Measurements from ENCODE around the gene DAZL. TPM values are rescaled to one million over a fixed set of nuclear protein-coding genes. Genes with fewer than 3 reads are reported as not detected.
"Not testable (repeated sequence)": the region's sequence is repeated elsewhere in the genome, so short reads cannot be mapped to it uniquely, and the experiment has no call there.

DAZL gene, protein sequence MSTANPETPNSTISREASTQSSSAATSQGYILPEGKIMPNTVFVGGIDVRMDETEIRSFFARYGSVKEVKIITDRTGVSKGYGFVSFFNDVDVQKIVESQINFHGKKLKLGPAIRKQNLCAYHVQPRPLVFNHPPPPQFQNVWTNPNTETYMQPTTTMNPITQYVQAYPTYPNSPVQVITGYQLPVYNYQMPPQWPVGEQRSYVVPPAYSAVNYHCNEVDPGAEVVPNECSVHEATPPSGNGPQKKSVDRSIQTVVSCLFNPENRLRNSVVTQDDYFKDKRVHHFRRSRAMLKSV
- total RNA-seq (2014; rRNA removed; shearing (Covaris generic)), result not detected in 2 replicates

DNA sequence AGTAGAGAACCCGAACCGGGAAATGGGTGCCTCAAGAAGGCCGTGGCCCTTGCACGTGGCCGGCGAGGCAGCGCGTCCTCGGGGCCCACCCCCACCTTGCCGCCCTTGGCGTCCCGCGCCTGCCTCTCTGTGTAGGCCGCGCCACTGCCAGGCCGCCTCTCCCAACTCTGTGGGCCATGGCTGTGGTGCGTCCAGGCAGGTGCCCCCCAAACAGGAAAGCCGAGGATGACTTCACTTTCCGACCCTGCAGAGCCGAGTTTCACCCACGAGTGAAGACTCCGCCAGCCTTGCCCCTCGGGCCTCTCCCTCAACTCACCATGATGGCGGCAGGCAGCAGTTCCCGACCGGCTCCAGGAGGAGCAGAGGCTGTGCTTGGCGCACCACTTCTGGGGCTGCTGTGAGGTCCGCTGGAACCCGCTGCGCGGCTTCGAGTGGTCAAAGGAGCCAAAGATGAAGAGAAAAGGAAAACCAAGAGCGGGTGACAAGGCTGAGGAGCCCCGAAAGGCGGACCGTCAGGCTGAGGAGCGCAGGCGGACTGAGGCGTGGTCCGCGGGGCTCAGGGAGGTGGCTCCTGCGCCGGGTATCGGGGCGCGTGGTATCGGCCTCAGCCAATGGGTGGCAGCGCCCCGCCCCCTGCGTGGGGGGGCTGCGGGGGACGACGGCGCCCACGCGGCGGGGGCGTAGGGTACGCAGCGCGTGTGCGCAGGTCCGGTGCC lies at the start of gene DAZL:
Gene DAZL (minus strand): TSS at position 537 of the 716 bp plus-strand sequence. CDS start 218 bp downstream, at position 319.
- DNase-seq (ENCODE audit: low read depth), result no peak

GRCh38 chr3:16654976-16655375 lies 49.8 kb upstream of the DAZL start:
- DNase-seq (ENCODE audit: low read depth), result no peak

DNA sequence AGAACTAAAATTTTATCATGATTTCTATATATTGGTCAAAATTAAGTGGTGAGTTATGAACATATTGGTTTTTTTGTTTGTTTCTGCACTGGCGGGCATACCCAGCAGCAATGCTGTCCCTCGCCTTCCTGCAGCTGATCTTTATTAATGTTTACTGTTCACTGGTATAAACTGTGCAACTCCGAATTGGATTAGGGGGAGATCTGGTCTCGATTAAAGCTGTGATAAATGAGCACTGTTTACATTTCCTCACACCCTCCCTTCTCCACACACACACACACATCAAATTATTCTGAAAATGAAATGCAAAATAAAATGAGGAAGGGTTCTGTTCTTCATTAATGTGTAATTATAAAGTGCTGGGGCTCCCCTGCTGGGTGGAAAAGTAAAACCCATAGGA lies 48.5 kb upstream of the DAZL start:
- DNase-seq (ENCODE audit: low read depth), result no peak

- no peak for DNase-seq (ENCODE audit: low read depth)
Observed at GRCh38 chr3:16647668-16648067, 42.4 kb upstream of the DAZL start.

DNA sequence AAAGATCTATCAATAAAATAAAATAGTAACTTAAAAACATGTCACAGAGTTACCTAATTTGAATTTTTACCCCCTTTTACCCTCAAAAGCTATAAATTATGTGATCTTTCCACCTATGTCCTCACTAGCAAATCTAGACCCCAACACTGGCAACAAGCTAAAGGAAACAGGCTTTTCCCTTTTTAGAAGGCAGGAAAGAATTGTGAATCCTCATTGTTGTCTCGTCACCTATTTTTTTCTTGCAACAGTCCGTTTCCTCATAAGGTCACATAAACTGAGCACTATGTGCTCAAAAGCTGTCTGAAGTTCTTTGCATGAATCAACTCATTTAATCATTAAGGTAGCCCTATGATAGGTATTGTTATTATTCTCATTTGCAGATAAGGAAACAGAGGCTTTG lies 34.6 kb upstream of the DAZL start:
- no peak for DNase-seq (ENCODE audit: low read depth)

- no peak for DNase-seq (ENCODE audit: low read depth)
Observed at GRCh38 chr3:16633948-16634347, 28.7 kb upstream of the DAZL start.

DNA sequence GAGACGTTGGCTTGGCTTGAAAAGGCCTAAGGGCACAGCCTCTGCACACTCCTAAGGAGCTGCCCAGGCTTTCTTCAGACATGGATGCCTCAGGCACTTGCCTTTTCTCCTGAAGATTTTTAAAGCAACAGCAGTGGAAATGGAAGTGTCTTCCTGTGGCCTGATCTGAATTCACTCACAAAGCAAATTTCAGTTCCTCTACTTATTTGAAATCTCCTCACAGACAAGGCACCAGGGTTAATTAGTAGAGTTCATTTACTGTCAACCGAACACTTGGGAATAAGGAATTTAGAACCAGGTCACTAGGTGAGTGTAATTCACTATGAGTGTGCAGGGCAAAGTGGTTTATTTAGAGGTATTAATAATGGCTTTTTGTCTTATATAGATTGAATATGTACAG lies 27.2 kb upstream of the DAZL start:
- no peak for DNase-seq (ENCODE audit: low read depth)

DNA sequence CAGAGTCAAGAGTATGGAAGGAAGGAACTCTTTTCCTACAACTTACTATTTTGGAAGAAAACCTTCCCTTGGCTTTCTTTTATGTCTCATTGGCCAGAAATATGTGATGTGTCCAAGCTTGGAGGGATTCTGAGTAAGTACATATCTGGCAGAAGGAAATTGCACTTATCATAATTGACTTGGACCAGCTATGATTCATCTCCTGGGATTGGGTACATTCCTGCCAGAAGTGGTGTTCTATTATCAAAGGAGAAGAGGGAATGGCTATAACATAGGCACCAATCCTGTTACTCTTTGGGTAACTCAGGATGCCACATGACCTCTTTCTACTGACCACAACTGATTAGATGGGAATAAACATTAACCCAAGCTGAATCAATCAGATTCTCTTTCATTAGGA lies 13.5 kb upstream of the DAZL start:
- DNase-seq (ENCODE audit: low read depth), result peak; percentile 34

DNA sequence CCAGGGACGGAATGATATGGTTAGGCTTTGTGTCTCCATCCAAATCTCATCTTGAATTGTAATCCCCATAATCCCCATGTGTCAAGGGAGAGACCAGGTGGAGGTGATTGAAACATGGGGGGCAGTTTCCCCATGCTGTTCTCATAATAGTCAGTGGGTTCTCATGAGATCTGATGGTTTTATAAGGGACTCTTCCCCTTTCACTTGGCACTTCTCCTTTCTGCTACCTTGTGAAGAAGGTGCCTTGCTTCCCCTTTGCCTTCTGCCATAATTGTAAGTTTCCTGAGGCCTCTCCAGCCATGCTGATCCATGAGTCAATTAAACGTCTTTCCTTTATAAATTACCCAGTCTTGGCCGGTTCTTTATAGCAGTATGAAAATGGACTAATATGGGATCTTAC lies 11.9 kb upstream of the DAZL start:
- DNase-seq (ENCODE audit: low read depth), result not testable (repeated sequence)

DNA sequence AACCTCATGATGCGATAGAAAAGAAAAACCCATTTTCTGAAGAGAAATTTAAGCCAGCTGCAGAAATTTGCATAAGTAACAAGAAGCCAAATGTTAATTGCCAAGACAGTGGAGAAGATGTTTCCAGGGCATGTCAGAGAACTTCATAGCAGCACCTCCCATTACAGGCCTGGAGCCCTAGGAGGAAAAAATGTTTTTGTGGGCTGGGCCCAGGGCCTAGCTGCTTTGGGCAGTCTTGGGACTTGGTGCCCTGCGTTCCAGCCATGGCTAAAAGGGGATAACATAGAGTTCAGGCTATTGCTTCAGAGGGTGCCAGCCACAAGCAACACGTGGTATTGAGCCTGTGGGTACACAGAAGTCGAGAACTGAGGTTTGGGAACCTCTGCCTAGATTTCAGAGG lies 10.9 kb upstream of the DAZL start:
- no peak for DNase-seq (ENCODE audit: low read depth)

GRCh38 chr3:16614033-16615031 lies 9.1 kb upstream of the DAZL start:
- DNase-seq (ENCODE audit: low read depth), result no peak

GRCh38 chr3:16609927-16610580 lies 4.8 kb upstream of the DAZL start:
- no peak for DNase-seq (ENCODE audit: low read depth)

- no peak for DNase-seq (ENCODE audit: low read depth)
Observed at GRCh38 chr3:16608816-16609215, 3.6 kb upstream of the DAZL start.

- DNase-seq (ENCODE audit: low read depth), result no peak
Observed at GRCh38 chr3:16607718-16608117, 2.5 kb upstream of the DAZL start.

- peak; percentile 39 for DNase-seq (ENCODE audit: low read depth)
Observed at GRCh38 chr3:16606398-16606797, 1.2 kb upstream of the DAZL start.

DNA sequence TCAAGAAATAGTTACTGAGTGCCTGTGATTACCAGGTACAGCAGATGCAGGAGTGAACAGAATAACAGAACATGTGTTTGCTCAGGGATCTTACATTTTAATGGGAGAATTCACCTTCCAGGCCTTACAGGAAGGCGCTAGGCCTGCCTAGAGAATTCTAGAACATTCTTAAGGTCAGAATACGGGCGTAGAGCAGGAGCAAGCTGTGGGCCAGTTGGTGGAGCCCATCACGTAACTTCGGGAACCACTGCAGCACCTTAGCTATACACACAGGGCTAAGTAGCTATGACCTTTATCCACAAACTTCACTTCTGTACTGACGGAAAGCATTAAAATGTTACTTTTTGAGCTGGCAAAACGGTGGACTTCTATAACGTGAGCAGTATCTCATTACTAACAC lies 743 bp upstream of the DAZL start:
- DNase-seq (ENCODE audit: low read depth), result no peak

DNA sequence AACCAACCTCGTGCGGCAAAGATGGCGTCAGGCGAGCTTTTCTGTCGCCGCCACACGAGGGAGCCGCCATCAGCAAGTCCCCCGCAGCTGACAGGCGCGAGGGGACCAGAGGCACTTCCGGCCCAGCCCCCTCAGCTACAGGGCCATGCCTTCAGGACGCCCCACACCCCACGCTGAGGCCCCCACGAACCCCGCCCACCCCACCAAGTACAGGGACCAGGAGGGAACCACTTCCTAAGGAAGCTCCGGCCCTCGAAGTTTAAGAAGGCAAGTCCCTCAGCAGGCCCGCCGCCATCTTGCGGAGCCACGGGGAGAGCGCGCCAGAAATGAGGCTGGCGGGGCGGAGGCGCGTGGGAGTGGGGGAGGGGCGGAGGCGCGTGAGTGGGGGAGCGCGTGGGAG lies 790 bp downstream of the DAZL start:
- DNase-seq (ENCODE audit: low read depth), result no peak

DNA sequence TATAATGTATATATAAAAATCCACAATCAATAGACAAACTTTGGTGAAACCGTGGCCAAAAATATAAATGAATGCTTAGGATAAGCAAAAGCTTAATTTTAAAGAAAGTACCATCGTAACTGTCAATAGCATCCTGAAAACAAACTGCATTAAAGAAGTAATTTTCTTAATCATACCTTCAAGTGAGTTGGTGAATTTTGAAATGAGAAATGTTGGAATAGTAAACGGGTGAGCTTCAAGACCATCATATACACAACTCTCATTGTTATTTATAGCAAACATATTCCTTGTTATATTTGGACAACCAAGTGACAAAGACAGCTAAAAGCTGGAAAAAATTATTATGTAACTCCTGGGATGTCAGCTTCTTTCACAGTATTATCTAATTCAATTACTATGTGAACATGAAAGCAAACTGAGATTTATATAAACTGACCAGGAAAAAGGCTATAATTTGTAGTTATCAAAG lies 3.7 kb downstream of the DAZL start:
- no peak for DNase-seq (ENCODE audit: low read depth)

GRCh38 chr3:16600780-16601536 lies 4.3 kb downstream of the DAZL start:
- DNase-seq (ENCODE audit: low read depth), result peak; percentile 71

- no peak for DNase-seq (ENCODE audit: low read depth)
Observed at GRCh38 chr3:16599694-16600093, 5.5 kb downstream of the DAZL start.

Data from Daoy (cell line).